HAP-1 (cell line): ENCODE results near the gene PLEKHH2.
A peak's percentile ranks its signal among the peaks of the same experiment; 100 is the strongest.

ENCODE experiments used
- DNase-seq, 2 experiments: peaks; one replicate each; pipeline ENCODE4 v3.0.0-alpha.2; 2016 to 2020; ENCODE audit warnings: low spot score in 2 of 2
- H3K27me3 ChIP-seq: fragments of 250-450 bp; sonication (Bioruptor Pico); 2 replicates; pipeline ENCODE4 v1.5.1; 2020; ENCODE audit warnings: low read depth, mild to moderate bottlenecking, moderate library complexity
- H3K36me3 ChIP-seq: fragments of 250-450 bp; sonication (Bioruptor Pico); replicated peaks from 2 replicates; pipeline ENCODE4 v1.5.1; 2020; ENCODE audit warnings: mild to moderate bottlenecking
- H3K4me1 ChIP-seq: fragments of 250-450 bp; sonication (Bioruptor Pico); 2 replicates; pipeline ENCODE4 v1.5.1; 2020; ENCODE audit warnings: mild to moderate bottlenecking
- H3K4me3 ChIP-seq: fragments of 250-450 bp; sonication (Bioruptor Pico); 2 replicates; pipeline ENCODE4 v1.5.1; 2020; ENCODE audit warnings: mild to moderate bottlenecking, moderate library complexity
- H3K9me3 ChIP-seq: fragments of 250-450 bp; sonication (Bioruptor Pico); 2 replicates; pipeline ENCODE4 v1.5.1; 2020; ENCODE audit warnings: mild to moderate bottlenecking, moderate library complexity
- in situ Hi-C: fragments of 300-500 bp; cut with MboI; formaldehyde crosslinking; loops from 3 replicates; pipeline ENCODE4 v1.14.3; 2020; ENCODE audit warnings: low sequenced_read_pairs, inconsistent platforms, mixed read lengths

The PLEKHH2 gene

DNA sequence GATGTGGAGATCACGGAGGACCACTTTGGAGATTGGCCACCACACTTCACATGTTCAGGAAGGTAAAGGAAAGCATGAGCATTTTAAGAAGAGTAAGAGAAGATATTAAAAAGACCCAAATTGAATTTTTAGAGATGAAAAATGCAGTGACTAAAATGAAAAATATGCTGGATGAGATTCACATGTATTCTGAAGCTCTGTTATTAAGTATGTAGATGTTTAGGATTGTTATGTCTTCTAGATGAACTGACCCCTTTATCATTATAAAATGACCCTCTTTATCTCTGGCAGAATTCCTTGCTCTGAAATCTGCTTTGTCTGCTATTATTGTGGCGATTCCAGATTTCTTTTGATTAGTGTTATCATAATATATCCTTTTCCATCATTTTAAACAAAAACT, 100.8 kb downstream of the PLEKHH2 start:
- no peak overlapping the region for H3K4me3 ChIP-seq
- no peaks in the 10 kb centered on the region for H3K27me3 ChIP-seq
- H3K9me3 ChIP-seq: no peaks in the 10 kb centered on the region
- DNase-seq: no peak
- in situ Hi-C loops: no loop called here
- H3K4me1 ChIP-seq: peaks cover 10% of the 10 kb centered on the region
- no peaks in the 10 kb centered on the region for H3K36me3 ChIP-seq

DNA sequence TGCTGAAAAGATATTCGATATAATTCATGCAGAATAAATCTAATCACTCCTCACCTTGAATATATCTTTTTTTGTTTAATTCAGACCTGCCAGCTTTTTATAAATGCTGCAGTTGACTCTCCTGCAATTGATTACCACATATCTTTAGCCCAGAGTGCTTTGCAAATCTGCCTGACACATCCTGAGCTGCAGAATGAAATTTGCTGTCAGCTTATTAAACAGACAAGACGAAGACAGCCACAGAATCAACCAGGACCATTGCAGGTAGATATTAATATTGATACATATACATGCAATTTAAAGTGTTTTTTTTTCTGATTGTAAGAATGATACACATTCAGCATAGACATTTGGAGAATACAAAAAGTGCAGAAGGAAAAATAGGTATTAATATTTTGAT, 101.2 kb downstream of the PLEKHH2 start:
- DNase-seq: no peak
- in situ Hi-C loops: no loop called here
- no peaks in the 10 kb centered on the region for H3K27me3 ChIP-seq
- H3K4me3 ChIP-seq: no peak overlapping the region
- no peaks in the 10 kb centered on the region for H3K36me3 ChIP-seq
- no peaks in the 10 kb centered on the region for H3K9me3 ChIP-seq
- H3K4me1 ChIP-seq: peaks cover 10% of the 10 kb centered on the region

DNA sequence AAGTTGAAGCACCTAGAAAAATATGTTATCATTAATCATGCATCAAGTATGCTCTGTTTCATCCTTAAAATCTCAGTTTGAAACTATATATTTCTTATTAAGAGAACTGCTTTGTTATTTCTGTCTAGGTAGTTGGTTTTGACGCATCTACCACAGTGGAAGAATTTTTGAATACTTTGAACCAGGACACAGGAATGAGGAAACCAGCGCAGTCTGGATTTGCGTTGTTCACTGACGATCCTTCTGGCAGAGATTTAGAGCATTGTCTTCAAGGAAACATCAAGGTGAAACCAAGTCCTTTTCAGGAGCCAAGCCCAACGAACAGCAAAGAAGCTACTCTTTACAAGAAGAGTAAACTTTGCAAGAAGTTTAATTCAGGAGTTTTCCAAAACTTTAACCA, 106.6 kb downstream of the PLEKHH2 start:
- no peaks in the 10 kb centered on the region for H3K9me3 ChIP-seq
- no peak overlapping the region for H3K4me3 ChIP-seq
- no peak for DNase-seq
- H3K4me1 ChIP-seq: peaks cover 10% of the 10 kb centered on the region
- H3K36me3 ChIP-seq: no peaks in the 10 kb centered on the region
- in situ Hi-C loops: no loop called here
- H3K27me3 ChIP-seq: no peaks in the 10 kb centered on the region

DNA sequence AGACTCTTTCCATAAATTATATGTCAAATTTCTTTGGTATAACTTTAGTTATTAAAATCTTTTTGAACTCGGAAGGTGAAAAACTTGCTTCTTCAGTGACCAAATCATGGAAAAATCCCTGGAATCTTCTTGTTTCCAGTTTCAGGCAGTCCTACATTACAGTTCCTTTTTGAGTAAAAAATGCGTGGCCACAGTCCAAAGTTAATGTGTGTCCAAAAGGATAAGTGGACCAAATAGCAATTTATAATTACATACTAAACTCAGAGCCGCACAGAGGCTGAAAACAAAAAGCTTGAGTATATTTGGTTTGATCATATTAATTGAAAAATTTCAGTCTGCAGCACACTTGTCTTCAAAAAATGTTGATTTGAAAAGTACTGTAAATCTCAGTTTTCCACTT, 108.4 kb downstream of the PLEKHH2 start:
- Histone ChIP-seq H3K4me3 (no peak overlapping the region), H3K27me3 (no peaks in the 10 kb centered on the region), H3K4me1 (peaks cover 11% of the 10 kb centered on the region), H3K36me3 (no peaks in the 10 kb centered on the region), H3K9me3 (no peaks in the 10 kb centered on the region)
- in situ Hi-C loops: no loop called here
- DNase-seq: no peak

DNA sequence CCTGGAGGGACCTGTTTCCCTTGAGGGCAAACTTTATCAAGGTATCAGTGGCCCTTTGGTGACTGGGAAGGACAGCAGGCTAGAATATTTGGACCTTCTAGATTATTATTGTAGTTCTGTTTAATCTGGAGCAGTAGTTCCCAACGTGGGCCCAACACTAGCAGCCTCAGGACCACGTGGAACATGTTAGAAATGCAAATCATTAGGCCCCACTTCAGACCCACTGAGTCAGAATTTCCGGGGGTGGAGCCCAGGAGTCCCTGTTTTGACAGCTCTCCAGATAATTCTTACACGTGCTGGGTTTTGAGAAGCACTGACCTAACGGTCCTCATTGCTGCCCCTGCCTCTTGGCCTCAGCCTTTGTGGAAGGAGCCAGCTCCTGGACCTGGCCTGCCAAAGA, 111.3 kb downstream of the PLEKHH2 start:
- in situ Hi-C loops: no loop called here
- H3K9me3 ChIP-seq: no peaks in the 10 kb centered on the region
- no peaks in the 10 kb centered on the region for H3K27me3 ChIP-seq

DNA sequence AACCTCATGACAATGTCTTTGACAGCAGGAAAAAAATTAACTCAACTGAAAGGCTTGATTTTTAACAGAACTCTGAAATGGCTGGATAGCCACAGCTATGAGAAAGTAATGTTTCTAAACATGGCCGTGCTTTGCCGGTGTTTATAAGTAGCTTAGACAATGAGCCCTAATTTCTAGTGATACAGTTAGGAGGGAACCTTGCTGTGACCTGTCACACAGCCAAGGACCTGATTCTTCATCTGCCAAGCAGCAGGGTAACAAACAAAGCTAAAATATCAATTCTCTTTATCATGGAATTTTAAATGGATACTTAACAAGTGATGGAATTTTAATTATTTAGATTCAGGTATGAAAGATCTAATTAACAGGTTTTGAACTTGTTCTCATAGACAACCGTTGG, 112.5 kb downstream of the PLEKHH2 start:
- in situ Hi-C loops: no loop called here
- no peak for DNase-seq
- H3K36me3 ChIP-seq: no peaks in the 10 kb centered on the region

More for the DNA sequence above, 111.3 kb downstream of the PLEKHH2 start:
- Histone ChIP-seq H3K4me1 (peaks cover 17% of the 10 kb centered on the region), H3K4me3 (no peak overlapping the region), H3K36me3 (no peaks in the 10 kb centered on the region)
- DNase-seq: no peak

DNA sequence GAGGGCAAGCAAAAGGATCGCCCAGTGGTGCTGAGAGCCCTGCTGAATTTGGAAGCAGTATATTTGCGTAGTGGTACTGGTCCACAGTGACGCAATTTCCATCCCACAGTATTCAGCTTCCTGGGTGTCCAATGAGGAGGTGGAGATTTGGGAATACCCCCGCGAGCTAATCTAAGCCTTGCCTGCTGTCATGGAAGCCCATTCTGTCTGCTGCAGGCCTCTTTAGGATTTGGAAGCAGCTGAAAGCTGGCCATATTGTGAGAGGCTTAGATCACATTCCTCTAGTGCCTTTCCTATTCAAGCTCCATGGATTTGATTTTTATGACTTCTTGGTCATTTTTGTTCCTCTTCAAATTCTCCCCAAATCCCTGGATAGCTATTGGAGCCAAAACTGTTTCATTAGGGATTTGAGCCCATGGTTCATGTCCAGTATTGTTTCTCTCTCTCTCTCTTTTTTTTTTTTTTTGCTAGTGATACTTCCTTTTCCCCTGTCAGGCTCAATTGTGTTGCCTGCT, 114.5 kb downstream of the PLEKHH2 start:
- Histone ChIP-seq H3K4me1 (peaks cover 17% of the 10 kb centered on the region), H3K27me3 (no peaks in the 10 kb centered on the region), H3K9me3 (no peaks in the 10 kb centered on the region), H3K36me3 (no peaks in the 10 kb centered on the region), H3K4me3 (no peak overlapping the region)
- peak; percentile 59 to 70 for DNase-seq
- in situ Hi-C loops: no loop called here

More for the DNA sequence above, 112.5 kb downstream of the PLEKHH2 start:
- Histone ChIP-seq H3K27me3 (no peaks in the 10 kb centered on the region), H3K9me3 (no peaks in the 10 kb centered on the region), H3K4me3 (no peak overlapping the region), H3K4me1 (peaks cover 17% of the 10 kb centered on the region)

DNA sequence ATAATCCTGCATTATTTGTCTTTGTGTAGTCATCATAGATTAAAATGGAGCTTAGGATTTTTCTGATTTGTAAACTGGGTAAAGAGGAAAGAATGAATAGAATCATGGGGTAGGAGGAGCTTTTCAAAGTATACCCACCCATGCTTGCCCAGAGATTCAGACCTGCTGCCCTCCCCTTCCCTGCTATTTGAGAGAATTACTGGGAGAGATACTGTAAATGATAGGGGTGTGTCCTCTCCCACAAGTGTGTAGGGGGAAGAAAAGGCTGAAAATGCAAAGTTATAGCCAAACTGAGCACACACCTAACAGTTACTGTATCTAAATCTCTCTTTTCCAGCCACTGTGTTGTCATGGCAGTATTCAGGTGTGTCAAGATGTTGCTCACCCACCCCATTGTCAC, 115.2 kb downstream of the PLEKHH2 start:
- in situ Hi-C loops: no loop called here
- H3K9me3 ChIP-seq: no peaks in the 10 kb centered on the region
- no peaks in the 10 kb centered on the region for H3K36me3 ChIP-seq
- H3K4me1 ChIP-seq: peaks cover 17% of the 10 kb centered on the region
- DNase-seq: no peak
- H3K4me3 ChIP-seq: no peak overlapping the region
- H3K27me3 ChIP-seq: no peaks in the 10 kb centered on the region

DNA sequence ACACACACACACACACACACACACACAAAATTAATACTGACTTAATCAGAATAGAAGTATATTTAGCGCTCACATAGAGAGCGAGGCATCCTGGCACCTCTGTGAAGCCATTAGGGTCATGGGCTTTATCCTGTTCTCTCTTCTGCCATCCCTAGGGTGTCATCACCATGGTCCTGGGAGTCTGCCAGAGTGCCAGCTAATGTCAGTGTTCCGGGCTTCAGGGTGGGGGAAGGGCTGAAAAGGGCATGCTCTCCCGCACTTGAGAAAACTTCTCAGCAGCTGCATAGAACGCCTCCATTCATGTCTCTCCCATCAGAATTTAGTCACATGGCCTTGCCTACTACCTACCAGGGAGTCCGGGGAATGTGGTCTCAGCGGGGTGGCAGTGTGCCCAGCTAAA, 117.1 kb downstream of the PLEKHH2 start:
- Histone ChIP-seq H3K9me3 (no peaks in the 10 kb centered on the region), H3K4me3 (no peak overlapping the region), H3K4me1 (peaks cover 17% of the 10 kb centered on the region), H3K27me3 (no peaks in the 10 kb centered on the region), H3K36me3 (no peaks in the 10 kb centered on the region)
- DNase-seq: no peak
- in situ Hi-C loops: no loop called here

DNA sequence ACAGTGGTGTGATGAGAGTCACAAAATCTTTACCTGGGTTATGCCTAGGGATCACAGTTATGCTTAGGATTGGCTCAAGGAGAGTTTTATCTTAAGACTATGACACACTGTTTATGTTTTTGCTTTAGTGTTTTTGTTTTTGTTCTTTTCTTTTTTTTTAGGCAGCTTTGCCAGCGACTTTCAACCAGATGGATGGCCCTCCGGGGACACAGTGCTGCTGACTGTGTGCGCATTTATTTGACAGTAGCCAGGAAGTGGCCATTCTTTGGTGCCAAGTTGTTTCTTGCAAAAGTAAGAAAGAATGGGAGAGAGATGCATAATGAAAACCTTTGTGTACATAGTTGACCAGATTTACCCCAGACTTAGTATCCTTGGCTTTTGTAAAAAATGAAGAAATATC, 121.7 kb downstream of the PLEKHH2 start:
- no peak overlapping the region for H3K4me3 ChIP-seq
- DNase-seq: no peak
- in situ Hi-C loops: no loop called here
- no peaks in the 10 kb centered on the region for H3K36me3 ChIP-seq
- 0 out of 2 replicates have a peak, but pooled peaks cover 2% of the 10 kb centered on the region for H3K4me1 ChIP-seq
- no peaks in the 10 kb centered on the region for H3K9me3 ChIP-seq
- no peaks in the 10 kb centered on the region for H3K27me3 ChIP-seq

DNA sequence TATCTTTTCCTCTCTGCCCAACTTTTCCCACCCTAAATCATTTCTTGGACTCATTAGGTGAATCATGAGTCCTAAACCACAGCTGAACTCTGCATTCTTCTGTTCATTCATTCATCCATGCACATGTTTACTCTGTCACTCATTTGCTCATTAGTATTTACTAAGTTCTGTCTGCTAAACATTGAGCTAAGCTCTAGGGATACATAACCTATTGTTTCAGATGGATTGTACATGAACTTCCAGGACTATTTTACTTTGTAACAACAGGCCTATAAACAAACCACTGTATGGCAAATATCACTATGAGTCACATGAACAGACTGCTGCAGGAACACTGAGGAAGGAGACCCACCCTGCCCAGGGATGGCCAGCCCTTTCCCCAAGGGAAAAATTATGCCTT, 122.1 kb downstream of the PLEKHH2 start:
- 0 out of 2 replicates have a peak, but pooled peaks cover 2% of the 10 kb centered on the region for H3K4me1 ChIP-seq
- in situ Hi-C loops: no loop called here
- H3K27me3 ChIP-seq: no peaks in the 10 kb centered on the region
- DNase-seq: no peak
- no peak overlapping the region for H3K4me3 ChIP-seq
- no peaks in the 10 kb centered on the region for H3K36me3 ChIP-seq
- no peaks in the 10 kb centered on the region for H3K9me3 ChIP-seq

DNA sequence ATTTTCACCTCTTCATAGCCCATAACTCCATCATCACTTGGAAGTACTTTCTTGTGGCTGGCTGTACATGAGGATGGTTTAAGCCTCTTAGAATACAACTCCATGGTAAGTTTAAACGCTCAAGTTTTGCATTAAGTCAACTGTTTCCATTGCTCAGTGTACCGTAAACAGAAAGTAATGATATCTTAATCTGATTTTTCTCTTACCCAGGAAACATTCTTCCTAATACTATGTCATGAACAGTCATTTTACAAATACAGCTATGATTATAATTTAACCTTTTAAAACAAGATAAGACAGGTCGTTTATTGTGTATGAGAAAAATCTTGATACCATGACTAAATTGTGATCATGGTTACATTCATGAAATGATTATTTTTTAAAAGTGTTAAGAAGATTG, 125.2 kb downstream of the PLEKHH2 start:
- DNase-seq: no peak
- no peaks in the 10 kb centered on the region for H3K27me3 ChIP-seq
- H3K4me3 ChIP-seq: no peak overlapping the region
- in situ Hi-C loops: no loop called here
- no peaks in the 10 kb centered on the region for H3K9me3 ChIP-seq
- H3K36me3 ChIP-seq: no peaks in the 10 kb centered on the region
- 0 out of 2 replicates have a peak, but pooled peaks cover 2% of the 10 kb centered on the region for H3K4me1 ChIP-seq

DNA sequence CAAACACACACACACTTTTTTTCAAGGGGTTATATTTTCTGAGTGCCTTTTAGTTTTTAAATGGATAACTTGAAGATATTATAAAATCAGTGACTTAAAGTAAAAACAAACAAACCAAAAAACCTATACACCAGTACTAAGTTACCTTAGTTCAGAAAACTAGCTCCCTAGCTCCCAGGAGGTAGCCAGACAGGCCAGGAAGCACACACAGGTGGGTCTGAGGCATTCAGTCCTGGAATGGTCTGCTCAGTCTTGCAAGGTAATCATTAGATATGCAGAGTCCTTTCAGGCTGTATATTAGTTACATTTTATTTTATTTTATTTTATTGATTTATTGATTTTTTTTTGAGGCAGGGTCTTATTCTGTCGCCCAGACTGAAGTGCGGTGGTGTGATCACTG, 126.0 kb downstream of the PLEKHH2 start:
- Histone ChIP-seq H3K9me3 (no peaks in the 10 kb centered on the region), H3K4me1 (0 out of 2 replicates have a peak, but pooled peaks cover 2% of the 10 kb centered on the region), H3K27me3 (no peaks in the 10 kb centered on the region), H3K4me3 (no peak overlapping the region), H3K36me3 (no peaks in the 10 kb centered on the region)
- in situ Hi-C loops: no loop called here
- no peak for DNase-seq

DNA sequence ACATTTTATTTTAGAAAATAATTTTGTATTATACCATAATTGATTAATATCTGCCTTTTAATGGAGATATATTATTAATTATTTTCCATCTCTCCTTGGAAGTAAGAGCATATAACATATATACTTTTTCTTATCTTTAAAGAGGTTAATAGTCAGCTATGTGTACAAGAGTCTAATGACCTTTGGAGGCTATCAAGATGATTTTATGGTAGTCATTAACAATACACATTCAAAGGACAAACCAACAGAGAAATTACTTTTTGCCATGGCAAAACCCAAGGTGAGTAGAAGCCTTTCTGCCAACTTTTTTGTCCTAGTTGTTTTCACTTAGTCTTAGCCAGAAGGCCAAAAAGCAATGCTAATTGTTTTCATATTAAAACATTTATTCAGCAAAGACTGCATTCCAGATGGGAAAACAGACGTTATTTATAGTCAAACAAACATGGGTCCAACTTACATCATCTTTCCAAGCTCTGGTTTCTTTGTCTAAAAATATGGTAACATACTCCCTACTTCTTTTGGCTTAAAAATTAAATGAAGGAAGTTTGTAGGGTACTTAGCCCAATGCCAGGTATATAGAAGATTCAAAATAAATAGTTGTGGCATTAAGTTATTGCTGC, 127.1 kb downstream of the PLEKHH2 start:
- Histone ChIP-seq H3K4me1 (0 out of 2 replicates have a peak, but pooled peaks cover 2% of the 10 kb centered on the region), H3K36me3 (no peaks in the 10 kb centered on the region), H3K27me3 (no peaks in the 10 kb centered on the region), H3K9me3 (no peaks in the 10 kb centered on the region), H3K4me3 (no peak overlapping the region)
- in situ Hi-C loops: no loop called here
- no peak for DNase-seq

DNA sequence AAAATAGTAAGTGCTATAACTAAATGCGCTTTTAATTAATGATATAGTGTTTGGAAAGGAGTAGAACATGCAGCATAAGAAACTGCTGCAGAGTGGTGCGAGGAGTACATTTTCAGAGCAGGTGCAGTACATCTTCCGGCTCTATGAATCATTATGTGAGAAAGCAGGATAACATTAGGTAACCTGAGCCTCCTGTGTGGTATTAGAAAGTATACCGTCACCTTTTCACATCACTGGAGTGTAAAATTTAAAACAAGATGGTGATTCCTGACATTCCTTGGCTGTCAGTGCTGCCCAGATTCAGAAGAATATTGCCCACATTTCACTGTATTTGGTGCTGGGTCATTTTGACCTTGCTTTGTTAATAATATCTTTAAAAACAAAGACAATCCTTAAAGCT, 128.9 kb downstream of the PLEKHH2 start:
- Histone ChIP-seq H3K27me3 (no peaks in the 10 kb centered on the region), H3K9me3 (no peaks in the 10 kb centered on the region), H3K36me3 (no peaks in the 10 kb centered on the region), H3K4me3 (no peak overlapping the region), H3K4me1 (no peaks in the 10 kb centered on the region)
- no peak for DNase-seq
- in situ Hi-C loops: no loop called here
